Ecto neural progenitor cell (in vitro differentiated cells): ENCODE measurements around the gene SIGLEC11.
"Not testable (repeated sequence)": the region's sequence is repeated elsewhere in the genome, so short reads cannot be mapped to it uniquely, and the experiment has no call there.

ENCODE experiments used
- DNase-seq: peaks from one replicate; pipeline ENCODE4 v3.0.0-alpha.2; 2018; ENCODE audit warnings: low spot score

SIGLEC11 gene

DNA sequence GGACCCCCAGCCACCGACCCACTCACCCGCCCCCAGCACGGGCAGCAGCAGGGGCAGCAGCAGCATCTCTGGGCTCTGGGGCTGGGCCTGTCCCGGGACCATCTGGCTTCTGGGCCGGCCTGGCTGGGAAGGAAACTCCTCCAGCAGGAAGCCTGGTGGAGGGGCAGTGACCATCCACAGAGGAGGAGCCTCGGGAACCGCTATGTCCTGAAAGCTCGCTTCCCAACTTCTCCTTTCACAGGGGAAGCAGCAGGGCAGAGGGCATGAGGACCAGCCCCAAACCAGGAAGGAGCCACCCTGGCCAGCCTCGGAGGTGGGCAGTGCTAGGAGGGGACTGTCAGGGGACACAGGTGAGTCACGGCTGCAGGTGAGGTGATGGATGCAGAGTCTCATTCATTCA lies at the start of gene SIGLEC11:
TSS of gene SIGLEC11 (minus strand) at position 193 of the 400 bp plus-strand sequence. CDS start at position 102, 91 bp downstream.
- DNase-seq, result not testable (repeated sequence)

DNA sequence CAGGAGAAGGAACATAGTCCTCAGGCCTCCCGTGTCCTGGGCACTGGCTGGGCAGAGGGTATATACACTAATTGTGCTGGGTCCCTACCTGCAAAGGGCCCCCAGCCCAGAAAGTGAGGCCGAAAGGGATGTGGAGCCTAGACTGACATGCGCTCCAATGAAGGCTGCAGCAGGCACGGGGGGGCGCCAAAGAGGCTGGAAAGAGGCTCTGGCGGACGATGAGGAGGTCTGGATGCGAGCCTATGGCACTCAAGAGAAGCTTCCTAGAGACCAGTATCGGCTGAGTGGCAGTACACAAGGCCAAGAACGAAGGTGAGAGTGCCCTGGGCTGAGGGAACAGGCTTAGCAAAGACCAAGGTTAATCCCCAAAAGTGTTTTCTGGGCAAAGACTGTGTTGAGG lies 47.6 kb upstream of the SIGLEC11 start:
- DNase-seq, result peak; percentile 58

GRCh38 chr19:50007947-50008346 lies 47.0 kb upstream of the SIGLEC11 start:
- DNase-seq, result no peak

GRCh38 chr19:50007170-50007569 lies 46.2 kb upstream of the SIGLEC11 start:
- DNase-seq, result no peak

- no peak for DNase-seq
Measured at GRCh38 chr19:50005428-50005827, 44.5 kb upstream of the SIGLEC11 start.

DNA sequence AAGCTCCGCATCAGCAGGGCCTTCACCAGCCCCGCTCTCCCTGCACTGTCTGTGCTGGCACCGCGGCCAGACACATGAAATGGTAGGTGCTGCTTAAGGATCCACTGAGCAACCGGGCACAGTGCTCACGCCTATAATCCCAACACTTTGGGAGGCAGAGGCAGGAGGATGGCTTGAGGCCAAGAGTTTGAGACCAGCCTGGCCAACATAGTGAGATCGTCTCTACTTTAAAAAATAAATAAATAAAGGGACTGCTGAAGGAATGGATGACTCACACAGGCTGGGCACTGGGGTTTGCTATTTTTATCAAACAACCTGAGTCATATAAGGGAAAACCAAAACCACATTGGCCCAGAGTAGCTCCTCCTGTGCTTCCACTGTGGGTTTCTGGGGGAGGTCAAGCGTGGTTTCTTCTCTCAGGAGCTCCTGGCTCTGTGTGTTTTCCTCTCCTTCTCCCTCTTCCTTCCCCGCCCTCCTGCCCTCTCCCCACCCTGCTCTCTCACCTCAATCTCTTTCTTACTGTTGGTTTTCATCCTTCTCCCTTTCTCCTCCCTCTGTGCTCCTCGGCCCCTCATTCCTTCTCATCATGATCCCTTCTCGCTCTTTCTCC lies 42.9 kb upstream of the SIGLEC11 start:
- no peak for DNase-seq

- no peak for DNase-seq
Measured at GRCh38 chr19:50003254-50003788, 42.3 kb upstream of the SIGLEC11 start.

- no peak for DNase-seq
Measured at GRCh38 chr19:50002386-50002960, 41.5 kb upstream of the SIGLEC11 start.

DNA sequence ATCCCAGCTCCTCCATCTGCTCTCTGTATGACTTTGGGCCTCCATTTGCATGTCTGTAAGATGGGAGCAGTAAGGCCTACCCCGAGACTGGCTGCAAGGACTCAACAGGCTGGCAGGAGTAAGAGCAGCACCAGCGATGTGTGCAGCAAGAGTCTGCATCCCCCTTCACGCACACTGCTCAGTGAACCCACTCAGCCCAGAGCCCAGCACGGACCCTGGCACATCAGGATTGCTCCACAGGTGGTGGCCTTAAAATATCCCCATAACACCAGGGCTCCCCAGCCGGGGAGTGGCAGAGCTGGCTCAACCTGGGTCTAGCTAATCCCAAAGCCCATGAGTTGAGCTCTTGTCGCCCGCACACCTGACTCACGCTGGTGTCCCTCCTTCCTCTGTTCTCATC lies 40.8 kb upstream of the SIGLEC11 start:
- DNase-seq, result no peak

DNA sequence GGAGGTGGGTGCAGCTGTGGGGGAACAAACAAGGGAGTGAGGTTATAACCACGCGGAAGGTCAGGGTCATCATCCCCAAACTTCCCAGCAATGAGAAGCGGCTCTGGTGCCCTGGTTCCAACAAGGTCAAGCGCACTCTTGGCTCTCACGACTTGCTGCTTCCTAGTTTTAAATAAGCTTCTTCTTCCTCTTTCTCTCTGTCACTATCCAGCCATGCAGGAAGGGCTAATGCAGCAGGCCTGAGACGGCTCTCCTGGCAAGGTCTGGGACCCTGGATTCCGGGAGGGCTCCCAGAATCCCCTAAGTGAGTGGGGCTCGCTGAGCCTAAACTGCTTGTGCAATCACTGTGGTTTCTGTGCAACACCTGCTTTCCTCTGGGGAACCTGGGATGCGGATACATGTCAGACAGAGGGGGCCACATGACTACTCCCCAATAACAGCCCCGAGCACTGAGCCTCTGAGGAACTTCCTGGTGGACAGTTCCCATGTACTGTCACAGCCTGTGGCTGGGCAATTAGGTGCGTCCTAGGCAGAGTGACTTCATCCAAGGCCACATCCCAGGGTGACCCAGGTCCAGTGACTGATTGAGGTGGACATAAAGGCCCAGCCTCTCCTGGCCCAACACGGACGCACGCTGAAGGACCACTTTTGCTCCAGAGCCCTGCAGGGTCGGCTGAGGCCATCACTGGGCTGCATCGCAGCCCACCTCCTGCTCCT lies 40.0 kb upstream of the SIGLEC11 start:
- DNase-seq, result no peak

DNA sequence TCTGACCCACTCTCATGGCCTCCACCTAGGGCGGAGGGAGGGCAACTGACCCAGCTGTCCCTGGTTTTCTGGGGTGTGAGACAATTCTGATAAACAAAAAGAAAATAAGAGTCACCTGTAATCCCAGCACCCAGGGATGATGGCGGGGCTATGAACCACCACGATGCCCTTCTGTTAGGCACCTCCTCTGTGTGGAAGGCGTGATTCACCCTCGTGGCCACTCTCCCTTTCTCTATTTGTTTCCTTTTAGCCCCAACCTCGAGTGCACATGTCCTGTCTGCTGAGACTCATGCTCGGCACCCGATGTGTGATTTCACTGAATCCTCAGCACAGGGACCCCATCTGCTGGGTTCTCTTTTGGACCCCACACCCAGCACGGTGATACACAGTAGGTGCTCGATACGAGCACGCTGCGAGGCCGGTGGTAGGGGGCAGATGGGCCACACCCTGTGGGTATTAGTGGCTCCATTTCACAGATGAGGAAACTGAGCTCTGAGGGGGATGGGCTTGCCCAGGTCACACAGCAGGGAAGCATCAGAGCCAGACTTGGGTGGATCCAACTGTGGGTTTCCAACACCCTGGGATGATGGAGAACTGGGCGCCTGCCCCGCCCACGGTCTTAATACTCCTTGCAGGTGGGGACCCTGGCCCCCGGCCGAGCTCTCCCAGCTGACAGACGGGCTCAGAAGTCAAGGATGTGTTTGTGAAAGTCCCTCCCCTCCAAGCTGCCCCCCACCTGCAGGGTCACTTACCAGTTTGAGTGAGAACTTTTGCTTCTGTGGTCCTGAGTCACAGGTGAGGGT lies 39.3 kb upstream of the SIGLEC11 start:
- no peak for DNase-seq

- DNase-seq, result no peak
Measured at GRCh38 chr19:49999371-50000010, 38.5 kb upstream of the SIGLEC11 start.

DNA sequence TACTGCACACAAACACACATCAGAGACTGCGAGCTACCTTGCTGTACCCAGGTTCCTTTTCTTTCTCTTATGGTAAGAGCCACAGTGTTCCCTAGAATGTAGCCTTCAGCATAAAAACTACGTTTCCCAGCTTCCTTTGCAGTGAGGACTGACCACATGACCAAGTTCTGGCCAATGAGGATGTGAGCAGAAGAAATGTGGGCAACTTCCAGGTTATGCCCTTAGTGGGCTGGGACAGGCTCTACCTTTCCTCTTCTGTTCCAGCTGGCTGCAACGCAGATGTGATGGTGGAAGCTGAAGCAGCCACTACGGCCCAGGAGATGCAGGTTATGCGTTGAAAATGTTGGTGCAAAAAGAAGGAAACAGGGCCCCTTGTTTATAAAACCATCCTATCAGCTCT lies 36.7 kb upstream of the SIGLEC11 start:
- DNase-seq, result no peak

- DNase-seq, result no peak
Measured at GRCh38 chr19:49988433-49988832, 27.5 kb upstream of the SIGLEC11 start.

DNA sequence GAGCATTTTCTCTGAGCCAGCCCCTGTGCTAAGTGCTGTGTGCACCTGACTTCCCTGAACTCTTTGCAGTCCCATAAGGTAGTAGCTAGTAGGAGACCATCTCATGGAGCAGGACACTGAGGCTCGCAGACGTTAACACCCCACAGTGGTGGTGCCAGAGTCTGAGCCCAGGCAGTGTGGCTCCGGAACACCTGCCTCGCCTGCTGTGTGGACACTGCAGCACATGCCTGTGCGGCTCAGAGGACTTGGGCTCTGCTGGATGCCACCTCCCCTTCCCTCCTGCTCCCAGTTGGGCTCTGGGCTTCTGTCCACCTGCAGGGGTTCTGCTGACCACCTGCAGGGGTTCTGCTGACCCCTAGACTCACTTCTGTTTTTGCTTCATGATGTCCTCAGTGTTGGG lies 27.0 kb upstream of the SIGLEC11 start:
- no peak for DNase-seq

GRCh38 chr19:49987159-49987698 lies 26.3 kb upstream of the SIGLEC11 start:
- peak; percentile 96 for DNase-seq

GRCh38 chr19:49986354-49986753 lies 25.4 kb upstream of the SIGLEC11 start:
- DNase-seq, result no peak

GRCh38 chr19:49985871-49986270 lies 24.9 kb upstream of the SIGLEC11 start:
- no peak for DNase-seq

DNA sequence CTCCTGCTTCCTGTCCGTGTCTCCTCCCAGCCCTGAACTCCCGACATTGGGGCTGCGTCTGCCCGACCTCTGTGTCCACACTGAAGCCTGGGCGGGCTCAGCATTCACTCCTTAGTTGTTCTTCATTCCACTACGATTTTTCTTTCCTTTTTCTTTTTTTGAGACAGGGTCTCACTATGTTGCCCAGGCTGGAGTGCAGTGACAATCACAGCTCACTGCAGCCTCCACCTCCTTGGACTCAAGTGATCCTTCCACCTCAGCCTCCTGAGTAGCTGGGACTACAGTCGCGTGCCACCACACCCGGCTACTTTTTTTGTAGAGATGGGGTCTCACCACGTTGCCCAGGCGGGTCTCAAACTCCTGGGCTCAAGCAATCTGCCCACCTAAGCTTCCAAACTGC lies 23.5 kb upstream of the SIGLEC11 start:
- DNase-seq, result no peak

GRCh38 chr19:49983645-49984229 lies 22.8 kb upstream of the SIGLEC11 start:
- peak; percentile 77 for DNase-seq
